Measurements from ENCODE around the gene DNAJB6.

DNAJB6 gene

GRCh38 chr7:157411580-157411979 lies 74.8 kb downstream of the DNAJB6 start:
- DNase-seq: no peak

GRCh38 chr7:157412021-157412443 lies 75.2 kb downstream of the DNAJB6 start:
- no peak for DNase-seq

- DNase-seq: no peak
These were observed 75.8 kb downstream of the DNAJB6 start for GRCh38 chr7:157412491-157413180.

- no peak for DNase-seq
These were observed 77.3 kb downstream of the DNAJB6 start for GRCh38 chr7:157413881-157414701.

- DNase-seq: no peak
These were observed 77.9 kb downstream of the DNAJB6 start for GRCh38 chr7:157414702-157415096.

GRCh38 chr7:157415486-157415885 lies 78.7 kb downstream of the DNAJB6 start:
- no peak for DNase-seq

- no peak for DNase-seq
These were observed 79.2 kb downstream of the DNAJB6 start for GRCh38 chr7:157416011-157416410.

GRCh38 chr7:157418204-157419034 lies 81.6 kb downstream of the DNAJB6 start:
- no peak for DNase-seq

- DNase-seq: no peak
These were observed 82.2 kb downstream of the DNAJB6 start for GRCh38 chr7:157419035-157419293.

GRCh38 chr7:157422279-157422678 lies 85.5 kb downstream of the DNAJB6 start:
- no peak for DNase-seq

GRCh38 chr7:157423348-157423747 lies 86.5 kb downstream of the DNAJB6 start:
- no peak for DNase-seq

GRCh38 chr7:157423886-157424565 lies 87.2 kb downstream of the DNAJB6 start:
- no peak for DNase-seq

GRCh38 chr7:157425137-157425731 lies 88.4 kb downstream of the DNAJB6 start:
- no peak for DNase-seq

GRCh38 chr7:157425761-157426160 lies 89.0 kb downstream of the DNAJB6 start:
- DNase-seq: no peak

- DNase-seq: no peak
These were observed 89.9 kb downstream of the DNAJB6 start for GRCh38 chr7:157426463-157427301.

GRCh38 chr7:157427811-157428553 lies 91.2 kb downstream of the DNAJB6 start:
- DNase-seq: no peak

GRCh38 chr7:157428554-157428945 lies 91.7 kb downstream of the DNAJB6 start:
- DNase-seq: no peak

GRCh38 chr7:157429001-157429679 lies 92.3 kb downstream of the DNAJB6 start:
- DNase-seq: no peak

- DNase-seq: no peak
These were observed 92.9 kb downstream of the DNAJB6 start for GRCh38 chr7:157429680-157430224.

GRCh38 chr7:157430721-157431120 lies 93.9 kb downstream of the DNAJB6 start:
- DNase-seq: no peak
